Activated naive CD4-positive, alpha-beta T cell treated with anti-CD3 and anti-CD28 coated beads, Interleukin-2, amount 10 ng/mL, durations not matched to agents 7 days and 5 days (primary cell): Measurements from ENCODE around the gene PTP4A2.
"Not testable (repeated sequence)": the region's sequence is repeated elsewhere in the genome, so short reads cannot be mapped to it uniquely, and the experiment has no call there.

Source experiments
- CTCF ChIA-PET: fragments of 350-600 bp; sonication (Branson Sonifier 250); formaldehyde crosslinking; loops from one replicate; lab custom pipeline; 2021; ENCODE audit warnings: antibody characterized with exemption; lab: Charles Lee
- DNase-seq: peaks from one replicate; pipeline ENCODE4 v3.0.0-alpha.2; 2020
- H3K27ac Mint-ChIP-seq: one replicate; pipeline ENCODE4 v1.8.0; 2021; ENCODE audit warnings: mild to moderate bottlenecking, moderate library complexity, mixed read lengths
- H3K27me3 Mint-ChIP-seq: one replicate; pipeline ENCODE4 v1.8.0; 2021; ENCODE audit warnings: mild to moderate bottlenecking, mixed read lengths
- H3K36me3 Mint-ChIP-seq: one replicate; pipeline ENCODE4 v1.8.0; 2021; ENCODE audit warnings: mixed read lengths
- H3K4me1 Mint-ChIP-seq: one replicate; pipeline ENCODE4 v1.8.0; 2021; ENCODE audit warnings: mixed read lengths
- H3K4me3 Mint-ChIP-seq: one replicate; pipeline ENCODE4 v1.8.0; 2021; ENCODE audit warnings: mild to moderate bottlenecking, moderate library complexity, mixed read lengths
- H3K9me3 Mint-ChIP-seq: one replicate; pipeline ENCODE4 v1.8.0; 2021; ENCODE audit warnings: mixed read lengths

Gene PTP4A2

DNA sequence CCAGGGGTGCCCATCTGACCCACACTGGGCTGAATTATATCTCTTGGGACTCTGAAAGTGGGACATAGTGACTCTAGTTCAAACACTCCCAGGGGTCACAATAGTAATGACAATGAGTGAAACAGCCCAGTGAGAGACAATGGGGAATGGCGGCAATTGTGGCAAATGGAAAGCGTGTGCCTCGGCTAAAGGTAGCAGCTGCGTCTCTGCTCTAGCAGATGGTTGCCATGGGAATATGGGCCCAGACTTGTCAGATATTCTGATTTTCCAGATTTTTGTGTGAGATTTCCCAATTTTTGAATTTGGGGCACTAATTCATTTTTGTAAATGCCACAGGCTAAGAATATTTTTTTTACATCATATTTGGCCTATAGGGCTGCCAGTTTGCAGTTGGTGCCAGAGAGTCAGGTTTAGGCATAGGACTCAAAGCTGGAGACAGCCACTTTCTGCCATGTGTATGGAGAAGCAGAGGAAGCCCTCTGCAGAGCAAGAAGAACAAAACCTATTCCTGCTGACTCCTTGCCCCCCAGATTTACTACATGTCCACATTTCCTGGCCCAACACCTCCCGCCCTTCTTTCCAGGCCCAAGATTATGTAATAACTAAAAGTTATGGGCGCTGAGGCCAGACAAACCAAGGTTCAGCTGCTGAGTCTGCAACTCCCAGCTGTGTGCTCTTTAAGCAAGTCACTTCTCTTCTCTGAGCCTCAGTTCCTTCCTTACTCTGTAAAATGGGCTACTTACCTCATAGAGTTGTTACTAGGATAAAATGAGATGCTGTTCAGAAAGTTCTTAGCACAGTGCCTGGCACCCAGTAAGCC lies 21.6 kb upstream of the PTP4A2 start:
- H3K4me3 Mint-ChIP-seq = no peak overlapping the region

DNA sequence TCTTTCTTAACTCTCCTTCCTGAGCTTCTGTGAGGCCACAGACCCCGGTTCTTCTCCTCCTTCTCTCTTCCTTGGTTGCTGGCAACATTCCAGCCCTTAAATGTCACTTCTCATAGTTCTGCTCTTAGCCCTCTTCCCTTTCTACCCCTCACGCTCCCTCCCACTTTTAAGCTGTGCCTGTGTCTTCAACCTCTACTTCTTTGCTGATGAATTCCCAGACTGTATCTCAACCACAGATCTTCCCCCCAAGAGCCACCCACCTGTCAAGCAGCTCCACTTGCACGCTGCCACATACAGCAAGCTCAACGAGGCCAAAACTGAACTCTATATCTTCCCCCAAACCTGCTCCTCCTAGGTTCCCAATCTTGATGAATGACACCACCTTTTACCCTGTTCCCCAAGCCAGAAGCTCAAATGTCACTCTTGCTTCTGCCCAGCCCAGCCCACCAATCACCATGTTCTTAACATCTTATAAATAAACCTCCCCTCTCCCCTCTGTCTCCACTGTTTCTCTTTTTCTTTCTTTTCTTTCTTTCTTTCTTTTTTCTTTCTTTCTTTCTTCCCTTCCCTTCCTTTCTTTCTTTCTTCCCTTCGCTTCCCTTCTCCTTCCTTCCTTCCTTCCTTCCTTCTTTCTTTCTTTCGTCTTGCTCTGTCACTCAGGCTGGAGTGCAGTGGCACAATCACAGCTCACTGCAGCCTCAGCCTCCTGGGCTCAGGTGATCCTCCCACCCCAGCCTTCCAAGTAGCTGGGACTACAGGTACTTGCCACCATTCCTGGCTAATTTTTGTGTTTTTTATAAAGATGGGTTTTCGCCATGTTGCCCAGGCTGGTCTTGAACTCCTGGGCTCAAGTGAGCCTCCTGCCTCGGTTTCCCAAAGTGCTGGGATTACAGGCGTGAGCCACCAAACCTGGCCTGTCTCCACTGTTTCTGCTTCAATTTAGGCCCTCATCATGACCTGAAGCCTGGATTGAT lies 19.8 kb upstream of the PTP4A2 start:
- peaks cover 66% of the 10 kb centered on the region for H3K4me1 Mint-ChIP-seq
- no peak overlapping the region for H3K4me3 Mint-ChIP-seq
- DNase-seq = no peak
- CTCF ChIA-PET = interaction anchor here (1.0 to 15.3 kb wide), 4 partner anchors 18 to 143 kb away, joined by 3 to 410 read pairs (median 4); partner anchors contain the start of genes PTP4A2 and SPOCD1
- H3K27ac Mint-ChIP-seq = peak overlapping the region; percentile 43
- H3K27me3 Mint-ChIP-seq = no peaks in the 10 kb centered on the region
- H3K9me3 Mint-ChIP-seq = no peaks in the 10 kb centered on the region
- no peaks in the 10 kb centered on the region for H3K36me3 Mint-ChIP-seq

More for the DNA sequence above, 21.6 kb upstream of the PTP4A2 start:
- H3K27ac Mint-ChIP-seq = peak overlapping the region; percentile 15
- no peak for DNase-seq
- H3K36me3 Mint-ChIP-seq = no peaks in the 10 kb centered on the region
- CTCF ChIA-PET = interaction anchor here (0.6 to 15.3 kb wide), 2 partner anchors 20 to 145 kb away, joined by 3 to 410 read pairs; partner anchors contain the start of gene PTP4A2
- peaks cover 7% of the 10 kb centered on the region for H3K27me3 Mint-ChIP-seq
- H3K4me1 Mint-ChIP-seq = peaks cover 75% of the 10 kb centered on the region
- H3K9me3 Mint-ChIP-seq = no peaks in the 10 kb centered on the region

GRCh38 chr1:31955917-31956736 lies 18.0 kb upstream of the PTP4A2 start:
- Mint-ChIP-seq H3K27me3 (no peaks in the 10 kb centered on the region), H3K36me3 (no peaks in the 10 kb centered on the region), H3K4me3 (no peak overlapping the region), H3K9me3 (no peaks in the 10 kb centered on the region), H3K27ac (peak overlapping the region; percentile 83), H3K4me1 (peaks cover 66% of the 10 kb centered on the region)
- CTCF ChIA-PET = interaction anchor here (0.7 to 15.3 kb wide), 8 partner anchors 8 to 167 kb away, joined by 3 to 410 read pairs (median 4); partner anchors contain the start of genes PTP4A2 and SPOCD1
- DNase-seq = peak; percentile 85

DNA sequence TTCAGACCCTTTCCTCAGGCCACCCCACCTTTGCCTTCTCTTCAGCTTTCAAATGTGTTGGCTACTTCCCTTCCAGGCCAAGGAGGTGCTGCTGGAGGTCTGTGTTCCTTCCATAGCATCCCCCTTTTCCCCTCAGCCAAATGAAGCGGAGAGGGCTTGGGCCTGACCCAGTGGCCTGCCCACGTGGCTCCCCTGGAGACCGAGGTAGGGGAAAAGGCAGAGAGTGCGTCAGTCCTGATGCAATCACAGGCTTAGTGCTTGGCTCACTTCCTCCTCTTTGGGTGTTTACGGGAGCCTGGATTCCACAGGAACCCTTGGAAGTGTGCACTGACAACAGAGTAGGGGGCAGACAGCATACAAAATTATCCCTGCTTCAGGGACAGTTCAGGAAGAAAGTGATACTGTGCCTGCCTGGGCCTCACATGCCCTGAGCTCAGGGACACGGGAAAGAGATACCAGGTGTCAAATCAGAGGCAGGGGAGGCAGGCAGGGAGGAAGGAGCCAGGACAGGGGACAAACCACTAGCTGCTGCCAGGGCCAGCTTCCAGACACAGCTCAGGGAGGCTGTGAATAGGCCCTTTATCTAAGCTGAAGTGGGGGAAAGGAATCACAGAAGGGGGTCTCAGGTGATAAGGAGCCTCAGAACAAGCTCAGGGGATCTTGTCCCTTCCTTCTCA lies 16.6 kb upstream of the PTP4A2 start:
- H3K4me1 Mint-ChIP-seq = peaks cover 57% of the 10 kb centered on the region
- H3K9me3 Mint-ChIP-seq = no peaks in the 10 kb centered on the region
- H3K27ac Mint-ChIP-seq = peak overlapping the region; percentile 68
- CTCF ChIA-PET = interaction anchor here (1.4 to 15.3 kb wide), 6 partner anchors 9 to 139 kb away, joined by 4 to 410 read pairs (median 8); partner anchors contain the start of genes PTP4A2 and SPOCD1
- DNase-seq = no peak
- no peak overlapping the region for H3K4me3 Mint-ChIP-seq
- no peaks in the 10 kb centered on the region for H3K36me3 Mint-ChIP-seq
- H3K27me3 Mint-ChIP-seq = no peaks in the 10 kb centered on the region

GRCh38 chr1:31952825-31953220 lies 14.7 kb upstream of the PTP4A2 start:
- H3K27me3 Mint-ChIP-seq = no peaks in the 10 kb centered on the region
- DNase-seq = no peak
- no peak overlapping the region for H3K4me3 Mint-ChIP-seq
- H3K4me1 Mint-ChIP-seq = peaks cover 46% of the 10 kb centered on the region
- H3K36me3 Mint-ChIP-seq = no peaks in the 10 kb centered on the region
- no peaks in the 10 kb centered on the region for H3K9me3 Mint-ChIP-seq
- CTCF ChIA-PET = interaction anchor here (0.8 to 15.3 kb wide), 3 partner anchors 9 to 13 kb away, joined by 3 to 410 read pairs (median 23); partner anchors contain the start of gene PTP4A2
- H3K27ac Mint-ChIP-seq = no peak overlapping the region

GRCh38 chr1:31951276-31951675 lies 13.1 kb upstream of the PTP4A2 start:
- no peaks in the 10 kb centered on the region for H3K27me3 Mint-ChIP-seq
- no peak for DNase-seq
- no peak overlapping the region for H3K4me3 Mint-ChIP-seq
- CTCF ChIA-PET = interaction anchor here (0.8 to 15.3 kb wide), 2 partner anchors 12 to 13 kb away, joined by 3 to 410 read pairs; partner anchors contain the start of gene PTP4A2
- no peaks in the 10 kb centered on the region for H3K36me3 Mint-ChIP-seq
- no peaks in the 10 kb centered on the region for H3K9me3 Mint-ChIP-seq
- peak overlapping the region; percentile 49 for H3K27ac Mint-ChIP-seq
- peaks cover 45% of the 10 kb centered on the region for H3K4me1 Mint-ChIP-seq

DNA sequence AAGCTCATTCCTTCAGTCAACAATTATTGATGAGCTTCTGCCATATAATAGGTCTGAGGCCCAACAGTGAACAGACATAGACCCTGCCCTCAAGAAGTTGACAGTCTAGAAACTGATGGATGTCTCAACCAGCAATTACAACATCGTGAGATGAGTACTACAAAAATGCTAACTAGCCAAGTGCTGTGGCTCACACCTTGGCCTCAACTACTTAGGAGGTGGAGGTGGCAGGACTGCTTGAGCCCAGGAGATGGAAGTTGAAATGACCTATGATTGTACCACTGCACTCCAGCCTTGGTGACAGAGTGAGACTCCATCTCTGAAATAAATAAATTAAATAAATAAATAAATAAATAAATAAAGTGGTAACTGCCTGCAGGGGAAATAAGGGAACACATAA lies 11.7 kb upstream of the PTP4A2 start:
- CTCF ChIA-PET = interaction anchor here (1.0 kb wide), 1 partner anchor 14 kb away, joined by 3 read pairs; no protein-coding TSS in a partner anchor
- H3K27me3 Mint-ChIP-seq = no peaks in the 10 kb centered on the region
- peaks cover 46% of the 10 kb centered on the region for H3K4me1 Mint-ChIP-seq
- no peak overlapping the region for H3K27ac Mint-ChIP-seq
- H3K4me3 Mint-ChIP-seq = no peak overlapping the region
- DNase-seq = no peak
- H3K9me3 Mint-ChIP-seq = no peaks in the 10 kb centered on the region
- H3K36me3 Mint-ChIP-seq = no peaks in the 10 kb centered on the region

GRCh38 chr1:31945677-31946076 lies 7.5 kb upstream of the PTP4A2 start:
- not testable (repeated sequence) for H3K9me3 Mint-ChIP-seq, DNase-seq, H3K36me3 Mint-ChIP-seq, H3K27me3 Mint-ChIP-seq
- H3K4me1 Mint-ChIP-seq = peaks cover 57% of the 10 kb centered on the region
- CTCF ChIA-PET = interaction anchor here (3.4 to 14.9 kb wide), 2 partner anchors 12 to 13 kb away, joined by 21 to 410 read pairs; no protein-coding TSS in a partner anchor
- H3K4me3 Mint-ChIP-seq = peak overlapping the region; percentile 75
- H3K27ac Mint-ChIP-seq = peak overlapping the region; percentile 78

- H3K4me3 Mint-ChIP-seq = peak overlapping the region; percentile 75
- H3K36me3 Mint-ChIP-seq = no peaks in the 10 kb centered on the region
- H3K27ac Mint-ChIP-seq = peak overlapping the region; percentile 98
- no peaks in the 10 kb centered on the region for H3K9me3 Mint-ChIP-seq
- DNase-seq = peak; percentile 96
- H3K27me3 Mint-ChIP-seq = no peaks in the 10 kb centered on the region
- peaks cover 69% of the 10 kb centered on the region for H3K4me1 Mint-ChIP-seq
- CTCF ChIA-PET = interaction anchor here (0.6 to 14.9 kb wide), 4 partner anchors 11 to 155 kb away, joined by 3 to 410 read pairs (median 13); no protein-coding TSS in a partner anchor
These were observed 6.3 kb upstream of the PTP4A2 start for GRCh38 chr1:31944205-31945089.

DNA sequence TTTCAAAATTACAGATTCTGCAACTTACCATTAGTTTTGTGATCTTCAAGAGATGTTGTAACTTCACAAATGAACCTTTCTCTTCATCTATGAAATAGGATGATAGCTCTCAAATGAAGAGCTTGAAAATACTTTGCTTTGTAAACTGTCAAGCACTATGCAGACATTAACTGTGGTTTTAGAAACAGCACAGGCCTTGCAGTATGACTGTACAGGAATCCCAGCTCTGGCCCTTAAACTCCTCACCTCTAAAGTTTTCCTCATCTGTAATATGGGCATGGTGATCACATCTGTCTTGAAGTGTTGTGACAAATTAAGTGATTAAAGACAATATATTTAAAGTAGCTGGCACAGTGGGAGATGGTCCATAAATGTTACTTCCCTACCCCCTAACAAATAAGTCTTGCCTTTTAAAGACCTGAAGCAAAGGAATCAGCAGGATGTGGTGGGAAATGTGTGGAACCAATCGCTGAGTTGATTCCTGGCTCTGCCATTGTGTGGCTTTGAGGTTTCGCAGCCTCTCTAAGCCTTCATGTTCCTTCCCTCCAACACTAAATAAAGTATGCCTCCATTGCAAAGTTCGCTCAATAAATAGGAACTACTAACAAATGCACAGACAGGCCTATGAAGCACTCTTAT lies 5.5 kb upstream of the PTP4A2 start:
- H3K36me3 Mint-ChIP-seq = no peaks in the 10 kb centered on the region
- H3K4me1 Mint-ChIP-seq = peaks cover 77% of the 10 kb centered on the region
- H3K27ac Mint-ChIP-seq = peak overlapping the region; percentile 98
- H3K27me3 Mint-ChIP-seq = no peaks in the 10 kb centered on the region
- no peaks in the 10 kb centered on the region for H3K9me3 Mint-ChIP-seq
- DNase-seq = peak; percentile 73
- peak overlapping the region; percentile 75 for H3K4me3 Mint-ChIP-seq
- CTCF ChIA-PET = interaction anchor here (1.2 to 14.9 kb wide), 3 partner anchors 10 to 155 kb away, joined by 3 to 410 read pairs (median 21); no protein-coding TSS in a partner anchor

- CTCF ChIA-PET = interaction anchor here (1.2 to 14.9 kb wide), 2 partner anchors 17 to 62 kb away, joined by 4 to 410 read pairs; no protein-coding TSS in a partner anchor
- not testable (repeated sequence) for DNase-seq, H3K36me3 Mint-ChIP-seq, H3K9me3 Mint-ChIP-seq, H3K27me3 Mint-ChIP-seq
- peak overlapping the region; percentile 98 for H3K27ac Mint-ChIP-seq
- peak overlapping the region; percentile 5 for H3K4me3 Mint-ChIP-seq
- peaks cover 80% of the 10 kb centered on the region for H3K4me1 Mint-ChIP-seq
These were observed 3.9 kb upstream of the PTP4A2 start for GRCh38 chr1:31942061-31942460.
